Left lung (tissue), 10 donors: Measurements from ENCODE around the gene CANT1. TPM values are rescaled to one million over a fixed set of nuclear protein-coding genes. Genes with fewer than 3 reads are reported as not detected.
"Not testable (repeated sequence)": the region's sequence is repeated elsewhere in the genome, so short reads cannot be mapped to it uniquely, and the experiment has no call there.

Experiments
- ATAC-seq: fragments of 200-7000 bp; cut with Tn5 transposase; one replicate; pipeline ENCODE4 v1.9.1; 2020; ENCODE audit warnings: moderate library complexity
- DNase-seq, 4 donors: peaks; one replicate each; pipeline ENCODE4 v3.0.0-alpha.2; 2013 to 2020
- H3K27ac ChIP-seq, 2 donors: fragments of 200-600 bp; sonication (generic) in 1 of 2; one replicate each; pipeline versions ENCODE4 v1.5.0 to v1.8.0; 2020 to 2021
- H3K27me3 ChIP-seq, 2 donors: fragments of 200-600 bp; sonication (generic) in 1 of 2; one replicate each; pipeline versions ENCODE4 v1.5.0 to v1.8.0; 2020 to 2021
- H3K36me3 ChIP-seq, 2 donors: fragments of 200-600 bp; sonication (generic) in 1 of 2; one replicate each; pipeline versions ENCODE4 v1.5.0 to v1.8.0; 2020 to 2021
- H3K4me1 ChIP-seq, 2 donors: fragments of 200-600 bp; one replicate each; pipeline ENCODE4 v1.8.0; 2021
- H3K4me3 ChIP-seq, 2 donors: fragments of 200-600 bp; sonication (generic) in 1 of 2; one replicate each; pipeline versions ENCODE4 v1.5.0 to v1.8.0; 2020 to 2021; ENCODE audit warnings: mild to moderate bottlenecking in 1 of 2
- H3K9me3 ChIP-seq, 2 donors: fragments of 200-600 bp; sonication (generic) in 1 of 2; one replicate each; pipeline versions ENCODE4 v1.5.0 to v1.8.0; 2020 to 2021
- intact Hi-C, 2 donors: fragments of 100-400 bp; cut with DNase I; formaldehyde crosslinking; loops; one replicate each; pipeline versions ENCODE4 v1.11.2 to v1.14.2; 2022
- polyA plus RNA-seq, 6 donors: library from polyadenylated mRNA; unstranded; fragments of 120-200 nt; gene quantifications; one replicate each; pipeline ENCODE4 v1.2.1, GENCODE V29; 2013; ENCODE audit not compliant: insufficient read length in 6 of 6
- total RNA-seq, 2 donors: library from RNA; stranded (reverse); fragmentation: NEBNext Ultra II Directional; extraction: Animal tissue kit (Norgen Biotek cat#: 25700); gene quantifications; one replicate each; pipeline ENCODE4 v1.2.1, GENCODE V29; 2021
- TF ChIP-seq, protein P1 (sequence below), 2 donors: fragments of 200-600 bp; sonication (generic) in 1 of 2; IDR thresholded peaks; one replicate each; pipeline versions ENCODE4 v1.5.0 to v1.8.0; 2021; ENCODE audit warnings: antibody characterized with exemption in 2 of 2
- donor health status: DM: no; HTN: yes; CAD: no.
- donor health status: DM: no; HTN: no; CAD: no.

Gene CANT1
- total and polyA plus RNA-seq, 8 donors: 37.9 to 69.0 (median 41.2) TPM

DNA sequence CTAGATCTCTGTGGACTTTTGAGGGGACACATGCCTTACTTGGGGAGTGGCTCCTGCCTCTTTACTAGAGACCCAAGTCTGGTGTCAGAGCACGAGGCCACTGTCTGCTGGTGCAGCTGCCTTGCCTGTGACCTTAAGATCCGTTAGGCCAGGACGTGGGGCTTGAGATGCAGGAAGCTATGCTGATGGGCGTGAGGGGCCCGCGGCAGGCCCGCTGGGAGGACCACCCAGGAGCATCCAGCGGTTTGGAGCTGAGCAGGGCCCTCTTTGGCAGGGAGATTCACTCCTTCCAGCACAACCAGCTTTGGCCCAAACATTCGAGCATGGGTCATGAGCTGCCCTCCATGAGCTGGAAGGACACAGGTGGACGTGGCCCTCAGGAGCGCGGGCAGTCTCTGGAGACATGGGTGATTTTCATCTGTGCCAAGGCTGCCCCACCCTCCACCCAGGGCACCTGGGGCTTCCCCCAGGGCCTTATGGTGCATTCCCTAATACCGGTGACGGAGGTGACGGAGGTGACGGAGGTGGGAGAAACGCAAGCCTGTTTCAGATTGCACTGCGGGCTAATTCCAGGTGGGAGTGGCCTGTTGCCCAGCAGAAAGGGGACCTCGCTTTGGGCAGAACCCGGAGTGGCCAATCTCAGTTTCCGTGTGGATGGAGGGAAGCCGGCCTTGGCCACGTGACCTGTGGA is 42.5 kb downstream of the CANT1 start:
- Histone ChIP-seq H3K4me3 (no peak overlapping the region), H3K27ac (no peak overlapping the region), H3K9me3 (no peaks in the 10 kb centered on the region), H3K4me1 (peaks cover 0 to 11% of the 10 kb centered on the region in 2 donors), H3K36me3 (peaks cover 0 to 33% of the 10 kb centered on the region in 2 donors), H3K27me3 (no peaks in the 10 kb centered on the region)
- intact Hi-C loops: no loop called here
- DNase-seq (no peak), ATAC-seq (no peak)
- TF ChIP-seq, protein P1, sequence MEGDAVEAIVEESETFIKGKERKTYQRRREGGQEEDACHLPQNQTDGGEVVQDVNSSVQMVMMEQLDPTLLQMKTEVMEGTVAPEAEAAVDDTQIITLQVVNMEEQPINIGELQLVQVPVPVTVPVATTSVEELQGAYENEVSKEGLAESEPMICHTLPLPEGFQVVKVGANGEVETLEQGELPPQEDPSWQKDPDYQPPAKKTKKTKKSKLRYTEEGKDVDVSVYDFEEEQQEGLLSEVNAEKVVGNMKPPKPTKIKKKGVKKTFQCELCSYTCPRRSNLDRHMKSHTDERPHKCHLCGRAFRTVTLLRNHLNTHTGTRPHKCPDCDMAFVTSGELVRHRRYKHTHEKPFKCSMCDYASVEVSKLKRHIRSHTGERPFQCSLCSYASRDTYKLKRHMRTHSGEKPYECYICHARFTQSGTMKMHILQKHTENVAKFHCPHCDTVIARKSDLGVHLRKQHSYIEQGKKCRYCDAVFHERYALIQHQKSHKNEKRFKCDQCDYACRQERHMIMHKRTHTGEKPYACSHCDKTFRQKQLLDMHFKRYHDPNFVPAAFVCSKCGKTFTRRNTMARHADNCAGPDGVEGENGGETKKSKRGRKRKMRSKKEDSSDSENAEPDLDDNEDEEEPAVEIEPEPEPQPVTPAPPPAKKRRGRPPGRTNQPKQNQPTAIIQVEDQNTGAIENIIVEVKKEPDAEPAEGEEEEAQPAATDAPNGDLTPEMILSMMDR (IDR thresholded peaks at IDR 0.05): no peak

DNA sequence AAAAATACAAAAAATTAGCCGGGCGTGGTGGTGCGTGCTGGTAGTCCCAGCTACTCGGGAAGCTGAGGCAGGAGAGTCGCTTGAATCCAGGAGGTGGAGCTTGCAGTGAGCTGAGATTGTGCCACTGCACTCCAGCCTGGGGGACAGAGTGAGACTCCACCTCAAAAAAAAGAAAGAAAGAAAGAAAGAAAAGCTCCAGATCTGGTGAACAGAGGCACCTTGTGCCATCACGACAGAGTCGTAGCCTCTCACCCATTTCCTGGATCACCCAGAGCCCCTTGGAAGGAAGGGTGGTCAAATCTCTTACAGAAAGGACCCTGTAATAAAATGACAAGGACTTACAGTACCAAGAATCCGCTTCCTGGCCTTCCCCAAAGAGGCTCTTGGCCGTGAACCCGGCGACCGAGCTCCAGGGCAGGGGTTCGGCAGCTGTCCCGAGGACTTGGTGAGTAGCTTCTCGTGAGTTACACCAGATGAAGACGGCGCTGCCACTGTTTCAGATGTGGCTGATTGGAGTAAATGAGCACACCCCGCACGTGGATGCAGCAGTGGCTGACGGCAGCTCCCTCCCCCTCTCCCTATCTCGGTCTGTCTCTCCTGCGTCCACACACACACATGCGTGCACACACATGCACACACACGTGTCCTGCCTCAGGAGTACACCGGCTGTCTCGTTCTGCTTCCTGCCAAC is 43.3 kb downstream of the CANT1 start:
- Histone ChIP-seq H3K4me3 (no peak overlapping the region), H3K27ac (no peak overlapping the region), H3K27me3 (no peaks in the 10 kb centered on the region), H3K4me1 (peaks cover 0 to 9% of the 10 kb centered on the region in 2 donors), H3K9me3 (no peaks in the 10 kb centered on the region), H3K36me3 (peaks cover 0 to 31% of the 10 kb centered on the region in 2 donors)
- no peak for ATAC-seq
- DNase-seq: no peak
- TF ChIP-seq, protein P1 (IDR thresholded peaks at IDR 0.05): no peak
- intact Hi-C loops: no loop called here

DNA sequence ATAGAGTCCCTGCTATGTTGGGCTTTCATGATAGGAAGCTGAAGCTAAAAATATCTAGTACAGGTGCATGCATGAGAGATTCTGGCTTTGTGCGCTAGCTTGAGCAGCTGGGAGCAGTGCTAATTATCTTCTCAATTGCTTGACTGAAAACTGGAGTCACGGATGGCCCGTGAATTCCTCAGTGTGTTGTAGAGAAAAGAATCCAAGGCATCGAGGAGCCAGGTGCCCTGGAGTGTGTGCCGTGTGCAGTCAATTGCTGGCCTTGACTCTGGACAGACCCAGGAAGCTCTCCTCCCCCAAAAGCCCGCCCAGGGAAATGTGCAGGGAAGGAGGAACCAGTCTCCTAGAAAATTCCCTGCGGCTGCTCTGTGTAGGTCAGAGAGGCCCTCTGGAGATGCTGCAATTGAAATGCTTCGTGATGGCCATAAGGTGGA is 44.1 kb downstream of the CANT1 start:
- H3K36me3 ChIP-seq: peaks cover 0 to 31% of the 10 kb centered on the region in 2 donors
- peaks cover 0 to 9% of the 10 kb centered on the region in 2 donors for H3K4me1 ChIP-seq
- no peak overlapping the region for H3K4me3 ChIP-seq
- TF ChIP-seq, protein P1 (IDR thresholded peaks at IDR 0.05): no peak
- H3K27ac ChIP-seq: no peak overlapping the region
- H3K27me3 ChIP-seq: no peaks in the 10 kb centered on the region
- DNase-seq: no peak
- H3K9me3 ChIP-seq: no peaks in the 10 kb centered on the region
- ATAC-seq: no peak
- intact Hi-C loops: no loop called here

DNA sequence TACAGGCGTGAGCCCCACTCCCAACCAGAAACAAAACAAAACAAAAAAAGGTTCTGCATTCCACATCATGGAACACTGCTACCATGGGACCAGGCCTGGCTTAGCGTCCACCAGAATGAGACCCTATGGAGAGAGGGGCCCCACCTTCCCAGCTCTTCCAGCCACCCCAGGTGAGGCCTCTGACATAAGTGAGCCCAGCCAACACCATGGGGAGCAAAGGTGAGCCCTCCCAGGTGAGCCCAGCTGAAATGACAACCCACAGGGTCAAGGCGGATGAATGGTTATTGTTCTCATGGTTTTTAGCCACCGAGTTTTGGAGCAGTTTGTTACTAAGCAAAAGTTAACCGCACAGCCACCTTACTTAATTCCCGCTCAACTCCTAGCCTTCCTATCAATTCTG is 46.2 kb downstream of the CANT1 start:
- DNase-seq: no peak
- peaks cover 0 to 14% of the 10 kb centered on the region in 2 donors for H3K36me3 ChIP-seq
- H3K4me3 ChIP-seq: no peak overlapping the region
- no peaks in the 10 kb centered on the region for H3K27me3 ChIP-seq
- no peak for ATAC-seq
- H3K4me1 ChIP-seq: peaks cover 0 to 9% of the 10 kb centered on the region in 2 donors
- H3K9me3 ChIP-seq: no peaks in the 10 kb centered on the region
- TF ChIP-seq, protein P1 (IDR thresholded peaks at IDR 0.05): no peak
- intact Hi-C loops: no loop called here
- H3K27ac ChIP-seq: no peak overlapping the region

DNA sequence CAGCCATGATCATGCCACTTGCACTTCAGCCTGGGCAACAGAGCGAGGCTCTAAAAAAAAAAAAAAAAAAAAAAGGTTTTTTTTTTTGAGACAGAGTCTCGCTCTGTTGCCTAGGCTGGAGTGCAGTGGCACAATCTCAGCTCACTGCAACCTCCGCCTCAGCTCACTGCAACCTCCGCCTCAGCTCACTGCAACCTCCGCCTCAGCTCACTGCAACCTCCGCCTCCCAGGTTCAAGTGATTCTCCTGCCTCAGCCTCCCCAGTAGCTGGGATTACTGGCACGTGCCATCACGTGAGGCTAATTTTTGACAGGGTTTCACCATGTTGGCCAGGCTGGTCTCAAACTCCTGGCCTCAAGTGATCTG is 46.6 kb downstream of the CANT1 start:
- H3K9me3 ChIP-seq, H3K4me3 ChIP-seq, DNase-seq, H3K27me3 ChIP-seq, intact Hi-C loops, H3K4me1 ChIP-seq, ATAC-seq, H3K36me3 ChIP-seq, H3K27ac ChIP-seq: not testable (repeated sequence)
